ENCODE measurements around the gene COL6A3. TPM values are rescaled to one million over a fixed set of nuclear protein-coding genes. Genes with fewer than 3 reads are reported as not detected.

COL6A3 gene
- total RNA-seq, 1 experiment from 2014 or later: 0.57 TPM

DNA sequence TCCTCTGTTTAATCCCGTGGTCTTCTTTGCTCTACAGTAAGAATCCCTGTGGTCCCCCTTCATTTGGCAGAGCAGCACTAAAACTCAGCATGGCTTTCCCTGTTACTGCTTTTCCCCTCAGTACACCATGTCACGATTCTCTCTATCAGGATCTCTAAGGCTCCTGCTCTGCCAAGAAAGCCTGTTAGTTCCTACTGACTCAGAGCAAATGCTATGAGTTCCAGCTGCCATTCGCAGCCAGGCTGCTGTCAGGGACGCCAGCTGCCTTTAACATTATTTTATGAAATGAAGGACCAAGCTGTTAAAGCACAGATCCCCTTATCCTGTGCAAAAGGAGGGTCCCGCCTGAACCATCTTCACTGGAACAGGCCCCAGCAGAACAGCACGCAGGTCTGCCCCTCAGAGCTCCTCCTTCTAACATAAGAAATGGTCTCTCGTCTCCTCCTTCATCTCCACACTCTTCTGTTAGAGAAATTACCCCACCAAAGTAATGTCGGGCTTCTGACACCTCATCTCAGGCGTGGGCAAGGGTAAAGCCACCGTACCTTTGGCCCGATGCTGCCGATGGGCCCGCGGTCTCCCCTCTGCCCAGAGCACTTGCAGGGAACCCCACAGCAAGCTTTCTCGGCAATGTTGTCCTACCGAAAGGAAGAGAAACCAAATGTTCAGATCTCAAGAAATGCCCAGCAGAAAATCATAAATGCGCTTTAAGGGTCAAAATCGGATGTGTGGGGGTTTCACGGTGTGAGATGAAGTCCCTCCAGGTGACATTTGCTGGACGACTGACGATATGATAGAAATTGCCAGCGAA is 52.6 kb downstream of the COL6A3 start:
- Histone ChIP-seq H2AFZ (no peak overlapping the region), H3K27me3 (ENCODE audit: insufficient read depth, low read depth) (peaks cover 100% of the 10 kb centered on the region), H3K4me3 (no peak overlapping the region), H3K9me3 (ENCODE audit: insufficient read depth, low read depth) (no peaks in the 10 kb centered on the region), H4K20me1 (ENCODE audit: insufficient read depth) (0 out of 2 replicates have a peak, but pooled peaks cover 4% of the 10 kb centered on the region), H3F3A (ENCODE audit: insufficient read depth, low read depth) (no peaks in the 10 kb centered on the region), H3K79me2 (ENCODE audit: low read depth) (no peaks in the 10 kb centered on the region), H3K27ac (no peak overlapping the region), H3K4me2 (no peak overlapping the region), H3K4me1 (replicated peaks; ENCODE audit: insufficient read depth) (no peaks in the 10 kb centered on the region), H3K9me2 (ENCODE audit: insufficient read depth) (no peaks in the 10 kb centered on the region), H3K36me3 (ENCODE audit: low read depth) (no peaks in the 10 kb centered on the region)
- BruUV-seq (replicated peaks): no TSS peak
- ChIA-PET POLR2A (ENCODE audit: unreplicated experiment) (no interaction called here), CTCF (interaction anchor here (0.5 kb wide), 1 partner anchor 45 kb away, joined by 8 read pairs; no protein-coding TSS in a partner anchor)
- TF ChIP-seq, protein P1, sequence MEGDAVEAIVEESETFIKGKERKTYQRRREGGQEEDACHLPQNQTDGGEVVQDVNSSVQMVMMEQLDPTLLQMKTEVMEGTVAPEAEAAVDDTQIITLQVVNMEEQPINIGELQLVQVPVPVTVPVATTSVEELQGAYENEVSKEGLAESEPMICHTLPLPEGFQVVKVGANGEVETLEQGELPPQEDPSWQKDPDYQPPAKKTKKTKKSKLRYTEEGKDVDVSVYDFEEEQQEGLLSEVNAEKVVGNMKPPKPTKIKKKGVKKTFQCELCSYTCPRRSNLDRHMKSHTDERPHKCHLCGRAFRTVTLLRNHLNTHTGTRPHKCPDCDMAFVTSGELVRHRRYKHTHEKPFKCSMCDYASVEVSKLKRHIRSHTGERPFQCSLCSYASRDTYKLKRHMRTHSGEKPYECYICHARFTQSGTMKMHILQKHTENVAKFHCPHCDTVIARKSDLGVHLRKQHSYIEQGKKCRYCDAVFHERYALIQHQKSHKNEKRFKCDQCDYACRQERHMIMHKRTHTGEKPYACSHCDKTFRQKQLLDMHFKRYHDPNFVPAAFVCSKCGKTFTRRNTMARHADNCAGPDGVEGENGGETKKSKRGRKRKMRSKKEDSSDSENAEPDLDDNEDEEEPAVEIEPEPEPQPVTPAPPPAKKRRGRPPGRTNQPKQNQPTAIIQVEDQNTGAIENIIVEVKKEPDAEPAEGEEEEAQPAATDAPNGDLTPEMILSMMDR (conservative IDR thresholded peaks at IDR 0.05): no peak
- TF ChIP-seq EZH2 (IDR thresholded peaks at IDR 0.05; ENCODE audit: low read depth): no peak
- intact Hi-C loops (cut with micrococcal nuclease; ENCODE audit: unreplicated experiment): no loop called here
- no peak for DNase-seq

DNA sequence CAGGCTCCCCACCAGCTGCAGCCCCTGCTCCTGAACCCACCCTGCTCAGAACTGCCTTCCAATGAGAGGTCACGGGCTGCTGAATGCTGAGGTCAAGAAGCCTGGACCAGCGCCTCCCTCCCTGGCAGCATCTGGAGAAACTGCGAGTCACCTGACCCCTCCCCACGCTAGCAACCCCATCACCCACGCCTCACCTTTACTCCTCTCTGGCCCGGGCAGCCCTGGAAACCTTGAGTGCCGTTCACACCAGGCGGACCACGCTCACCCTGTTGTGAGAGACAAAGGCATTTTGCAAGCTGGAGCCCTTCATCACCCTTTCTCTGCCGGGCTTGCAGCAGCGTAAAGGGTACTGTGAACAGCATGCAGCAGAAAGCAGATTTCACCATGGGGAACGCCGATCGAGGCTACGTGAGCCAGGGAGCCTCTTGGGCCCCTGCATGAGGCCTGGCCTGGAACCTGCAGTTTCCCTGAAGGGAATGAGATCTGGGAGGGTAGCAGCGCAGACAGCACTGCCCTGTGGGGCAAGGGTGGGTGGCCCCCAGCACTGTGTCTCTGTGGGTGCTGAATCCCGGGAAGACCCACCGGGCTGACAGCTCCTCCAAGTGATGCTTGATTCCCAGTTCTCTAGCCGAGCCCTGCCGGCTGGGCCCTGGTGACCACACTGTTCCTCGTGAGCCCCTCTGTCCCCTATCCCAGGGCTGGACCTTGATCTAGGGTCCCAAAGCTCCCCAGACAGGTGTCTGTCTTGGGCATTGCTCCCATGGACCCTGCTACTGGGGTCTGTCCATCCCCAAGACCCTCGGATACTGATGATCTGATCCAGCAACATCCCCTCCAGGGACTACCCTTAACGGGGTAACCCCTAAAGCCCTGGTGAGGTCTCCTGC is 53.8 kb downstream of the COL6A3 start:
- BruUV-seq (replicated peaks): no TSS peak

DNA sequence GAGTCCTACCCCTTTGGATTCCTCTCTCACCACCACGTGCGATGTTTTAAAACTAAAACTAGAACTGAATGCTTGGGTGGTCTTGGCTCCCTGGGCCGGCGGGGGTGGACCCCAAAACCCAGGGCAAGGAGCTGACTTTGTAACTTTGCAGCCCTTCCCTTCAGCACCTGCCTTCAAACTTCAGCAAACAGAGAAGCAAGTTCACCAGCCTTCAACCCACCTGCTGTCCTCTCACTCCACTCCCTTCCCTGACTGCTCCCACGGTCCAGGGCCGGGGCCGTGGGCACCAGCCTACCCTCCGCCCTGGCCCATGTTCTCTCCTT is 54.5 kb downstream of the COL6A3 start:
- POLR2A ChIA-PET (ENCODE audit: unreplicated experiment): no interaction called here
- intact Hi-C loops (cut with micrococcal nuclease; ENCODE audit: unreplicated experiment): no loop called here
- no peaks in the 10 kb centered on the region for H3K9me3 ChIP-seq (ENCODE audit: insufficient read depth, low read depth)
- CTCF ChIA-PET: no interaction called here
- no peaks in the 10 kb centered on the region for H3K36me3 ChIP-seq (ENCODE audit: low read depth)
- no peak for TF ChIP-seq EZH2 (IDR thresholded peaks at IDR 0.05; ENCODE audit: low read depth)
- no peak for DNase-seq
- 0 out of 2 replicates have a peak, but pooled peaks cover 4% of the 10 kb centered on the region for H4K20me1 ChIP-seq (ENCODE audit: insufficient read depth)
- BruUV-seq (replicated peaks): no TSS peak
- H3K9me2 ChIP-seq (ENCODE audit: insufficient read depth): no peaks in the 10 kb centered on the region
- H3F3A ChIP-seq (ENCODE audit: insufficient read depth, low read depth): no peaks in the 10 kb centered on the region
- peaks cover 97% of the 10 kb centered on the region for H3K27me3 ChIP-seq (ENCODE audit: insufficient read depth, low read depth)
- H3K27ac ChIP-seq: no peak overlapping the region
- H3K4me1 ChIP-seq (replicated peaks; ENCODE audit: insufficient read depth): no peaks in the 10 kb centered on the region
- no peak overlapping the region for H3K4me2 ChIP-seq
- H3K79me2 ChIP-seq (ENCODE audit: low read depth): no peaks in the 10 kb centered on the region
- no peak overlapping the region for H3K4me3 ChIP-seq
- H2AFZ ChIP-seq: no peak overlapping the region

More for the DNA sequence above, 53.8 kb downstream of the COL6A3 start:
- Histone ChIP-seq H4K20me1 (ENCODE audit: insufficient read depth) (0 out of 2 replicates have a peak, but pooled peaks cover 4% of the 10 kb centered on the region), H3K36me3 (ENCODE audit: low read depth) (no peaks in the 10 kb centered on the region), H3K27ac (no peak overlapping the region), H3K4me3 (no peak overlapping the region), H2AFZ (no peak overlapping the region), H3F3A (ENCODE audit: insufficient read depth, low read depth) (no peaks in the 10 kb centered on the region), H3K79me2 (ENCODE audit: low read depth) (no peaks in the 10 kb centered on the region), H3K9me2 (ENCODE audit: insufficient read depth) (no peaks in the 10 kb centered on the region), H3K4me2 (no peak overlapping the region), H3K9me3 (ENCODE audit: insufficient read depth, low read depth) (no peaks in the 10 kb centered on the region), H3K4me1 (replicated peaks; ENCODE audit: insufficient read depth) (no peaks in the 10 kb centered on the region), H3K27me3 (ENCODE audit: insufficient read depth, low read depth) (peaks cover 98% of the 10 kb centered on the region)
- intact Hi-C loops (cut with micrococcal nuclease; ENCODE audit: unreplicated experiment): no loop called here
- DNase-seq: no peak
- CTCF ChIA-PET: no interaction called here
- POLR2A ChIA-PET (ENCODE audit: unreplicated experiment): no interaction called here
- no peak for TF ChIP-seq EZH2 (IDR thresholded peaks at IDR 0.05; ENCODE audit: low read depth)
- TF ChIP-seq, protein P1 (conservative IDR thresholded peaks at IDR 0.05): no peak

Measured in PC-9 (cell line).